Activated CD8-positive, alpha-beta memory T cell treated with anti-CD3 and anti-CD28 coated beads, Interleukin-2, amount 50 U/mL, for 48 hours (primary cell): Measurements from ENCODE around the gene FLRT2.

ENCODE experiments used
- DNase-seq: peaks from one replicate; pipeline ENCODE4 v3.0.0-alpha.2; 2020

The FLRT2 gene

GRCh38 chr14:85531141-85531586, 1.2 kb downstream of the FLRT2 start:
- DNase-seq = no peak

- no peak for DNase-seq
Observed at GRCh38 chr14:85531587-85532373, 1.8 kb downstream of the FLRT2 start.

- DNase-seq = no peak
Observed at GRCh38 chr14:85532374-85533022, 2.6 kb downstream of the FLRT2 start.

GRCh38 chr14:85533023-85533860, 3.3 kb downstream of the FLRT2 start:
- no peak for DNase-seq

GRCh38 chr14:85533861-85534291, 3.9 kb downstream of the FLRT2 start:
- no peak for DNase-seq

- DNase-seq = no peak
Observed at GRCh38 chr14:85534458-85535293, 4.7 kb downstream of the FLRT2 start.

- no peak for DNase-seq
Observed at GRCh38 chr14:85535321-85535720, 5.4 kb downstream of the FLRT2 start.

DNA sequence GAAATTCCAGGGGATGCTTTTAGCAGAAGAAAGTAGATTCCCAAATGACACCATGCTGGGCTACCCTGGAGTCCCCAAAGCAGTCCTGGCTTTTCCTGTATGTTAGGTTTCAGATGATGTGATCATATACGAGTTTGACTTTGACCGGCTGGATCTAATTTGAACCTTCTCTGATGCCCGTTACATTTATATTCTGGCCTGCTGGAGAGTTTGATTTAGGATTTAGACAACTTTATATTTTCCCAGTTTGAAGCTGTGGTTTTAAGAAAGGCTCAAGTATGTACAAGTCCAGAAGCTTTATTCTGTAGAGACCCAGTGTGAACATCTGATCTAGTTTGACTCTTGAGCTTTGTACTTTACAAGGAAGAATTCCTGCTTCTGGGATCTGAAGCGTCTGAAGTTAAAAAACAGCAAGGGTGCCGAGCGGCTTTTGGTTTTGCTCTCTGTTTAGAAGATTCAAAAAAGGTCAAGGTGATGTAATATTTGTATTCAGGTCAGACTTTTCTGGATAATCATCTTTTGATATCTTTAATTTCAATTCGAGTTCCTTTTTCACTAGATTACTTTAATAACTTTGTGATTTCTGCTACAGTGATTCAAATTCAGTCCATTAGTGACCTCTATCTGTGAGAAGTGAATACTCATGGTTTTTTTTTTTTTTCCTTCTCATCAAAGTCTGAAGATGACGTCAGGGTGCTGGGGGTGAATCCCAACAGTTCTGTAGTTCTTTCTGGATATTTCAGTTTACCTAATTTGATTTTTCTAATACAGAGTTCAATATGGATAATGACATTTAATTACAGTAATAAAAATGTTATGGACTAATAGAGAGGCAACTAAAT, 6.3 kb downstream of the FLRT2 start:
- DNase-seq = no peak

DNA sequence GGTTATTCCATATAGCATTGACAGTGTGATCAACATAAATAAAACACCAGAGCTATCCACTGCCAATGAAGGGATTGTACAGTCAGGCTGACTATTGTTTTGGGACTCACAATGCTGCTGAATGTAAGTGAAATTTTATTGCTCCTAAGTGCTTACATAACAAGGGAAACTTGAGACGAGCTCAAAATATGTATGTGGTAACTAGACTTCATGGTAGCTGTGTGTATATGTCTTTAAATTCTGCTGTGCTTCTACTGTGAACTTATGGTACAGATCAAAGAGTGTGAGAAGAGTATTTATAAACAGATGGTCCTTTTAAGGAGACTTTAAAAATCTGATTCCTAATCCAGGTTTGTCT, 6.9 kb downstream of the FLRT2 start:
- DNase-seq = no peak

- no peak for DNase-seq
Observed at GRCh38 chr14:85537526-85537925, 7.6 kb downstream of the FLRT2 start.

- DNase-seq = no peak
Observed at GRCh38 chr14:85538636-85539035, 8.7 kb downstream of the FLRT2 start.

- no peak for DNase-seq
Observed at GRCh38 chr14:85539510-85539909, 9.6 kb downstream of the FLRT2 start.

DNA sequence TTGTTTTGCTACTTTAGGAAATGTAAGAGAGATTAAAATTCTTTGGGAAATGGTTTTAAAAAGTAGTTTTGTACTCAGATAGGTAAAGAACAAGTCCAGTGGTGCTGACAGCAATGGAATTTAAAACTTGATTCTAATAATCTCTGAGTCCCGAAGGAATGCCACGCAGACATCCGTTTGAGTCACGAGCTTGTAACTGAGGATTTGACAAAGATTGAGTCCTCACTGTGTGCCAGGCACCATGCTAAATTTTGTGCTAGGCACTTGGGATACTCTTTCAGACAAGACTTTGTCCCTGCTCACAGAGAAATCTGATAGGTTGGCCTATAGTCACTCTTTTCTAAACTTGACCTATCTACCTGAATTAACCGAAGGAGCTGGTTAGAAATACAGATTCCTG, 12.7 kb downstream of the FLRT2 start:
- DNase-seq = no peak

- DNase-seq = no peak
Observed at GRCh38 chr14:85545738-85546137, 15.8 kb downstream of the FLRT2 start.

DNA sequence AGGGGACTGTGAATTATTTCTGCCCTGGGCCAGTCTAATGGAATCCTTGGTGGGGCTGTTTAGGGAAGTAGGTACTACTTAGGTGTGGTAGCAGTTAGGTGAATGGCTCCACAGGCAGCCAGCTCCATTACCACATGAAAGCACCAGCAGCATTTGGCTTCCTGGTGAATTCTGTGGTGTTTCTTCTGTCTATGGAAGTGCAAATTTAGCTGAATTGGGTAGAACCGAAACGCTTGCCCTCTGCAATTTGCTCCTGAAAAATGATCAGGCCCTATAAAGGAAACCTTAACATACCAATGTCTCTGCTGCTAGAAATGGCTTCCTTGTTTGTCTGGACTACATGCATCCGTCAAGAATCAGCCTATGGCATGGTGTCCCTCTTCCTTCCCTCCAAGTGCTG, 16.4 kb downstream of the FLRT2 start:
- DNase-seq = no peak

GRCh38 chr14:85549697-85550096, 19.8 kb downstream of the FLRT2 start:
- no peak for DNase-seq

- no peak for DNase-seq
Observed at GRCh38 chr14:85554106-85554505, 24.2 kb downstream of the FLRT2 start.

- DNase-seq = no peak
Observed at GRCh38 chr14:85556267-85556666, 26.3 kb downstream of the FLRT2 start.

GRCh38 chr14:85558505-85558904, 28.6 kb downstream of the FLRT2 start:
- no peak for DNase-seq

GRCh38 chr14:85562630-85563029, 32.7 kb downstream of the FLRT2 start:
- no peak for DNase-seq

DNA sequence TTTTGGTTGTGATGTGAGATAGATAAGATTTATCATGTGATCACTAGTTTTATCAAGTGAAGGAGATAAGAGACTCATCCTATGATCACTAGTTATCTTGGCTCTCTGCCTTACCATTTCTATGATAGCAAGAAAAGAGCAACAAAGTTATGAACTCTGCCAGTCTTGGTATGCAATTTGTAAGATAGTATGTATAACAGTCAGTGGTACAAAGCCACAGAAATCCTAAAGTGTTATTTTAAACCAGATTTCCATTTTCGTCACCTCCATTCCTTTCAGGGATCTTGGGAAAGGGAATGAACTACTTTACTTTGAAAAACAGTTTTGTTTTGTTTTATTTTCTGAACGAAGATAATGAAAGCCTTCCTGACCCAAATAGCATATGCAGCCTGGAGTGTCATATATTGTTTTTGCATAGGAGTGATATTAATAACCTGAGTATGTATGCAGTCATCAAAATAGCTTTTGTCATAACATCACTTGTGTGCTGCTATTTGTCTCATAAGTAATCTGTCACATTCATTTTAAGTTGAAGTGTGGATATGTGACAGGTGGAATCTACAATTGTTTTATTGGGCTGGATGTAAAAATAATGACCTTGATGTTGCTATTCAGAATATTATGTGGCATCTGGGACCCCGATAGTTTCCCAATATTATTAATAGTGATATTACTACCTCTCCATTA, 35.0 kb downstream of the FLRT2 start:
- DNase-seq = no peak
